Mesenchymal stem cell (in vitro differentiated cells and primary cell): ENCODE measurements around the gene GPR149.

Experiments used
- DNase-seq: peaks from one replicate; pipeline ENCODE4 v3.0.0-alpha.2; 2013
- H2AFZ ChIP-seq: one replicate; pipeline ENCODE4 v1.6.1; 2013; ENCODE audit warnings: low read depth, mild to moderate bottlenecking, control low read depth, inconsistent platforms, low read length, moderate library complexity
- H2AK5ac ChIP-seq: 2 replicates; pipeline ENCODE4 v1.6.1; 2013; ENCODE audit warnings: low read length, moderate library complexity, mild to moderate bottlenecking, inconsistent platforms; ENCODE audit not compliant: severe bottlenecking
- H2BK120ac ChIP-seq: one replicate; pipeline ENCODE4 v1.6.1; 2013; ENCODE audit warnings: low read depth, mild to moderate bottlenecking, inconsistent platforms, low read length, moderate library complexity
- H2BK12ac ChIP-seq, 2 experiments: one replicate each; pipeline ENCODE4 v1.6.1; 2013; ENCODE audit warnings: inconsistent platforms in 2 of 2, low read length in 2 of 2, mild to moderate bottlenecking in 2 of 2, moderate library complexity in 2 of 2, control low read depth in 1 of 2
- H2BK15ac ChIP-seq: one replicate; pipeline ENCODE4 v1.6.1; 2013; ENCODE audit warnings: mild to moderate bottlenecking, low read depth, inconsistent platforms; ENCODE audit not compliant: poor library complexity, severe bottlenecking
- H2BK5ac ChIP-seq: 2 replicates; pipeline ENCODE4 v1.6.1; 2013; ENCODE audit warnings: low read depth, mild to moderate bottlenecking, low read length, control low read depth, inconsistent platforms; ENCODE audit not compliant: poor library complexity, severe bottlenecking
- H3K14ac ChIP-seq, 2 experiments: one replicate each; pipeline ENCODE4 v1.6.1; 2013; ENCODE audit warnings: inconsistent platforms in 2 of 2, low read length in 2 of 2, control low read depth in 1 of 2, mild to moderate bottlenecking in 1 of 2, moderate library complexity in 1 of 2
- H3K18ac ChIP-seq, 2 experiments: one replicate each; pipeline ENCODE4 v1.6.1; 2013; ENCODE audit warnings: inconsistent platforms in 2 of 2, low read length in 2 of 2, control low read depth in 1 of 2, low read depth in 1 of 2, mild to moderate bottlenecking in 1 of 2
- H3K23ac ChIP-seq, 2 experiments: one replicate each; pipeline ENCODE4 v1.6.1; 2013; ENCODE audit warnings: inconsistent platforms in 2 of 2, low read length in 2 of 2, mild to moderate bottlenecking in 2 of 2, moderate library complexity in 2 of 2, control low read depth in 1 of 2
- H3K27ac ChIP-seq: 2 replicates; pipeline ENCODE4 v1.5.1; 2013; ENCODE audit warnings: mild to moderate bottlenecking, moderate library complexity, low read length, control low read depth, inconsistent platforms; ENCODE audit not compliant: poor library complexity, severe bottlenecking
- H3K27me3 ChIP-seq, 2 experiments: 2 replicates each; pipeline versions ENCODE4 v1.6.1 to v1.7.0; 2013; ENCODE audit warnings: low read length in 2 of 2, mild to moderate bottlenecking in 2 of 2, moderate library complexity in 2 of 2, control low read depth in 1 of 2, inconsistent platforms in 1 of 2; ENCODE audit not compliant: control insufficient read depth in 1 of 2, insufficient read depth in 1 of 2
- H3K36me3 ChIP-seq, 2 experiments: 2 replicates each; pipeline versions ENCODE4 v1.6.1 to v1.7.0; 2013; ENCODE audit warnings: low read length in 2 of 2, control low read depth in 1 of 2, inconsistent platforms in 1 of 2, low read depth in 1 of 2, mild to moderate bottlenecking in 1 of 2; ENCODE audit not compliant: insufficient read depth in 2 of 2, control insufficient read depth in 1 of 2
- H3K4ac ChIP-seq, 2 experiments: one replicate each; pipeline ENCODE4 v1.6.1; 2013; ENCODE audit warnings: inconsistent platforms in 2 of 2, low read length in 2 of 2, mild to moderate bottlenecking in 2 of 2, moderate library complexity in 2 of 2, control low read depth in 1 of 2, low read depth in 1 of 2
- H3K4me1 ChIP-seq: 2 replicates; pipeline ENCODE4 v1.6.1; 2013; ENCODE audit warnings: low read depth, low read length, control low read depth; ENCODE audit not compliant: control insufficient read depth, insufficient read depth
- H3K4me2 ChIP-seq: 2 replicates; pipeline ENCODE4 v1.6.1; 2013; ENCODE audit warnings: low read length, mild to moderate bottlenecking, inconsistent platforms; ENCODE audit not compliant: poor library complexity, severe bottlenecking
- H3K4me3 ChIP-seq, 2 experiments: 2 replicates each; pipeline versions ENCODE4 v1.5.1 to v1.7.0; 2013; ENCODE audit warnings: low read length in 2 of 2, mild to moderate bottlenecking in 2 of 2, control low read depth in 1 of 2, low read depth in 1 of 2; ENCODE audit not compliant: insufficient read depth in 1 of 2
- H3K79me1 ChIP-seq: replicated peaks from 2 replicates; pipeline ENCODE4 v1.6.1; 2013; ENCODE audit warnings: mild to moderate bottlenecking, control low read depth, low read length, inconsistent platforms; ENCODE audit not compliant: poor library complexity, severe bottlenecking
- H3K9ac ChIP-seq: 2 replicates; pipeline ENCODE4 v1.7.0; 2013; ENCODE audit warnings: mild to moderate bottlenecking, low read length, moderate library complexity
- H3K9me3 ChIP-seq: 2 replicates; pipeline ENCODE4 v1.7.0; 2013; ENCODE audit warnings: mild to moderate bottlenecking, low read length; ENCODE audit not compliant: control insufficient read depth
- H4K8ac ChIP-seq: one replicate; pipeline ENCODE4 v1.6.1; 2013; ENCODE audit warnings: inconsistent platforms, mild to moderate bottlenecking, low read length, moderate library complexity
- H4K91ac ChIP-seq: one replicate; pipeline ENCODE4 v1.6.1; 2013; ENCODE audit warnings: mild to moderate bottlenecking, low read length, inconsistent platforms
- WGBS: methylation state at CpG from one replicate; pipeline ENCODE4 v1.1.7; 2013; ENCODE audit warnings: mixed read lengths; 5-methylcytosine and 5-hydroxymethylcytosine counted together

GPR149 gene

GRCh38 chr3:154427685-154428285 lies 2.2 kb downstream of the GPR149 start:
- WGBS = 4% methylated on average over 24 of the region's 29 CpGs
- peaks cover 8% of the 10 kb centered on the region for H3K4me1 ChIP-seq
- no peaks in the 10 kb centered on the region for H3K79me1 ChIP-seq
- no peak overlapping the region for H2BK5ac ChIP-seq
- H3K27ac ChIP-seq = no peak overlapping the region
- H4K8ac ChIP-seq = no peak overlapping the region
- no peak overlapping the region for H3K9ac ChIP-seq
- no peak overlapping the region for H4K91ac ChIP-seq
- H3K23ac ChIP-seq = no peak overlapping the region
- no peak overlapping the region for H2BK120ac ChIP-seq
- H2AFZ ChIP-seq = no peak overlapping the region
- no peak overlapping the region for H2BK15ac ChIP-seq
- peak overlapping the region; percentile 19 for H3K4me2 ChIP-seq
- no peak overlapping the region for H3K14ac ChIP-seq
- H3K4ac ChIP-seq = no peak overlapping the region
- no peak overlapping the region for H3K18ac ChIP-seq
- peaks cover 35 to 45% of the 10 kb centered on the region in 2 experiments for H3K27me3 ChIP-seq
- no peaks in the 10 kb centered on the region for H3K9me3 ChIP-seq
- no peak for DNase-seq
- no peaks in the 10 kb centered on the region for H3K36me3 ChIP-seq
- peak overlapping the region in 1 of 2 experiments; percentile 76 for H3K4me3 ChIP-seq
- H2AK5ac ChIP-seq = no peak overlapping the region
- H2BK12ac ChIP-seq = no peak overlapping the region

- Histone ChIP-seq H2BK5ac (no peak overlapping the region), H4K8ac (no peak overlapping the region), H3K23ac (no peak overlapping the region), H2BK15ac (no peak overlapping the region), H3K9me3 (no peaks in the 10 kb centered on the region), H3K4me3 (no peak overlapping the region), H2AFZ (no peak overlapping the region), H2BK120ac (no peak overlapping the region), H3K4me1 (no peaks in the 10 kb centered on the region), H3K36me3 (no peaks in the 10 kb centered on the region), H3K14ac (no peak overlapping the region), H2BK12ac (no peak overlapping the region), H3K4ac (no peak overlapping the region), H3K9ac (no peak overlapping the region), H3K79me1 (no peaks in the 10 kb centered on the region), H2AK5ac (no peak overlapping the region), H3K4me2 (no peak overlapping the region), H4K91ac (no peak overlapping the region), H3K27me3 (peaks cover 10 to 15% of the 10 kb centered on the region in 2 experiments), H3K27ac (no peak overlapping the region), H3K18ac (no peak overlapping the region)
- no peak for DNase-seq
These were observed 7.3 kb downstream of the GPR149 start for GRCh38 chr3:154422694-154423093.

- H2BK5ac ChIP-seq = no peak overlapping the region
- DNase-seq = peak; percentile 22
- no peak overlapping the region for H3K23ac ChIP-seq
- no peak overlapping the region for H4K91ac ChIP-seq
- WGBS = 0% methylated on average over 2 of the region's 3 CpGs
- no peak overlapping the region for H3K4me3 ChIP-seq
- no peak overlapping the region for H2AK5ac ChIP-seq
- H3K79me1 ChIP-seq = no peaks in the 10 kb centered on the region
- no peak overlapping the region for H3K14ac ChIP-seq
- no peak overlapping the region for H2BK12ac ChIP-seq
- no peak overlapping the region for H2AFZ ChIP-seq
- no peak overlapping the region for H3K4me2 ChIP-seq
- no peaks in the 10 kb centered on the region for H3K9me3 ChIP-seq
- no peak overlapping the region for H3K9ac ChIP-seq
- no peaks in the 10 kb centered on the region for H3K36me3 ChIP-seq
- no peaks in the 10 kb centered on the region for H3K27me3 ChIP-seq
- no peak overlapping the region for H4K8ac ChIP-seq
- H2BK15ac ChIP-seq = no peak overlapping the region
- H3K4ac ChIP-seq = no peak overlapping the region
- H3K18ac ChIP-seq = no peak overlapping the region
- H3K27ac ChIP-seq = no peak overlapping the region
- H2BK120ac ChIP-seq = no peak overlapping the region
- H3K4me1 ChIP-seq = no peaks in the 10 kb centered on the region
These were observed 8.9 kb downstream of the GPR149 start for GRCh38 chr3:154421083-154421482.

GRCh38 chr3:154398084-154398967 lies 31.7 kb downstream of the GPR149 start:
- Histone ChIP-seq H4K8ac (no peak overlapping the region), H3K36me3 (no peaks in the 10 kb centered on the region), H2AFZ (no peak overlapping the region), H3K27me3 (no peaks in the 10 kb centered on the region), H3K4me1 (no peaks in the 10 kb centered on the region), H3K4me3 (no peak overlapping the region), H4K91ac (no peak overlapping the region), H2BK12ac (no peak overlapping the region), H3K79me1 (no peaks in the 10 kb centered on the region), H2AK5ac (no peak overlapping the region), H3K4ac (no peak overlapping the region), H3K14ac (no peak overlapping the region), H2BK5ac (no peak overlapping the region), H3K27ac (no peak overlapping the region), H2BK15ac (no peak overlapping the region), H3K23ac (no peak overlapping the region), H2BK120ac (no peak overlapping the region), H3K9ac (no peak overlapping the region), H3K4me2 (no peak overlapping the region), H3K18ac (no peak overlapping the region), H3K9me3 (no peaks in the 10 kb centered on the region)
- no peak for DNase-seq
- WGBS = 80% methylated on average over 2 of the region's 3 CpGs
